Measurements from ENCODE around the gene TUBE1. TPM values are rescaled to one million over a fixed set of nuclear protein-coding genes. Genes with fewer than 3 reads are reported as not detected.
"Not testable (repeated sequence)": the region's sequence is repeated elsewhere in the genome, so short reads cannot be mapped to it uniquely, and the experiment has no call there.

Gene TUBE1
- total and polyA plus RNA-seq, 2 experiments from 2014 or later, result 41.5 to 42.7 TPM

- Histone ChIP-seq H3K9me3 (ENCODE audit: low read depth) (no peaks in the 10 kb centered on the region), H3K4me2 (ENCODE audit: unreplicated experiment) (no peak overlapping the region), H4K20me1 (ENCODE audit: insufficient read depth) (no peaks in the 10 kb centered on the region), H3K4me1 (ENCODE audit: insufficient read depth) (peaks cover 24% of the 10 kb centered on the region), H3F3A (ENCODE audit: insufficient read depth) (peaks cover 14% of the 10 kb centered on the region), H3K9me2 (ENCODE audit: insufficient read depth) (no peaks in the 10 kb centered on the region), H3K4me3 (no peak overlapping the region), H2AFZ (no peak overlapping the region), H3K36me3 (ENCODE audit: low read depth) (no peaks in the 10 kb centered on the region), H3K27me3 (replicated peaks; ENCODE audit: insufficient read depth) (no peaks in the 10 kb centered on the region), H3K27ac (no peak overlapping the region), H3K9ac (no peak overlapping the region), H3K79me2 (ENCODE audit: insufficient read depth) (no peaks in the 10 kb centered on the region)
- in situ Hi-C loops (cut with MboI), result loop anchor here (10.0 kb wide), 1 partner anchor 334 kb away; no protein-coding TSS in a partner anchor
- TF ChIP-seq EZH2 (IDR thresholded peaks at IDR 0.05; ENCODE audit: insufficient read depth, poor library complexity, severe bottlenecking), result no peak
- peak; percentile 71 for DNase-seq
- WGBS, 2 experiments (ENCODE audit: low coverage in 1 of 2, low lambda C conversion rate in 2 of 2, missing lambda C conversion rate in 2 of 2), result 72 to 75% methylated on average over 6 of the region's 6 CpGs
Measured at GRCh38 chr6:112049026-112049799, 38.1 kb downstream of the TUBE1 start.

DNA sequence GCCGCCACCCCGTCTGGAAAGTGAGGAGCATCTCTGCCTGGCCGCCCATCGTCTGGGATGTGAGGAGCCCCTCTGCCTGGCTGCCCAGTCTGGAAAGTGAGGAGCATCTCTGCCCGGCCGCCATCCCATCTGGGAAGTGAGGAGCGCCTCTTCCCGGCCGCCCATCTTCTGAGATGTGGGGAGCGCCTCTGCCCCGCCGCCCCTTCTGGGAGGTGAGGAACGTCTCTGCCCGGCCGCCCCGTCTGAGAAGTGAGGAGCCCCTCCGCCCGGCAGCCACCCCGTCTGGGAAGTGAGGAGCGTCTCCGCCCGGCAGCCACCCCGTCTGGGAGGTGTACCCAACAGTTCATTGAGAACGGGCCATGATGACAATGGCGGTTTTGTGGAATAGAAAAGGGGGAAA lies 39.8 kb downstream of the TUBE1 start:
- not testable (repeated sequence) for H3K9me2 ChIP-seq (ENCODE audit: insufficient read depth); H2AFZ ChIP-seq; H3K27me3 ChIP-seq (replicated peaks; ENCODE audit: insufficient read depth); H3K4me3 ChIP-seq; H3K9ac ChIP-seq; H3K36me3 ChIP-seq (ENCODE audit: low read depth); H3K79me2 ChIP-seq (ENCODE audit: insufficient read depth); H3K4me2 ChIP-seq (ENCODE audit: unreplicated experiment); H4K20me1 ChIP-seq (ENCODE audit: insufficient read depth); DNase-seq; H3K9me3 ChIP-seq (ENCODE audit: low read depth); H3K27ac ChIP-seq
- H3K4me1 ChIP-seq (ENCODE audit: insufficient read depth), result peaks cover 33% of the 10 kb centered on the region
- H3F3A ChIP-seq (ENCODE audit: insufficient read depth), result peaks cover 27% of the 10 kb centered on the region
- 94 to 98% methylated on average over 8 to 24 of the region's 25 CpGs for WGBS, 2 experiments (ENCODE audit: low coverage in 1 of 2, low lambda C conversion rate in 2 of 2, missing lambda C conversion rate in 2 of 2)
- in situ Hi-C loops (cut with MboI), result loop anchor here (10.0 kb wide), 1 partner anchor 333 kb away; no protein-coding TSS in a partner anchor

GRCh38 chr6:112044856-112045255 lies 42.4 kb downstream of the TUBE1 start:
- 0% methylated on average over 3 of the region's 3 CpGs for WGBS, 2 experiments (ENCODE audit: low coverage in 1 of 2, low lambda C conversion rate in 2 of 2, missing lambda C conversion rate in 2 of 2)
- Histone ChIP-seq H3K36me3 (ENCODE audit: low read depth) (no peaks in the 10 kb centered on the region), H3K27ac (peak overlapping the region; percentile 99), H3K4me1 (ENCODE audit: insufficient read depth) (peaks cover 57% of the 10 kb centered on the region), H3K79me2 (ENCODE audit: insufficient read depth) (no peaks in the 10 kb centered on the region), H3K9me2 (ENCODE audit: insufficient read depth) (no peaks in the 10 kb centered on the region), H2AFZ (no peak overlapping the region), H3K9me3 (ENCODE audit: low read depth) (no peaks in the 10 kb centered on the region), H4K20me1 (ENCODE audit: insufficient read depth) (no peaks in the 10 kb centered on the region), H3K4me2 (ENCODE audit: unreplicated experiment) (peak overlapping the region; percentile 93), H3F3A (ENCODE audit: insufficient read depth) (peaks cover 51% of the 10 kb centered on the region), H3K27me3 (replicated peaks; ENCODE audit: insufficient read depth) (no peaks in the 10 kb centered on the region), H3K4me3 (peak overlapping the region; percentile 16; the same call in 1 of the 2 replicates), H3K9ac (peak overlapping the region; percentile 98)
- DNase-seq, result peak; percentile 95
- in situ Hi-C loops (cut with MboI), result loop anchor here (10.0 kb wide), 1 partner anchor 330 kb away; no protein-coding TSS in a partner anchor
- TF ChIP-seq EZH2phosphoT487 (IDR thresholded peaks at IDR 0.05; ENCODE audit: insufficient read depth, low read depth) (peak; percentile 68; the same call in 1 of the 2 replicates), EZH2 (IDR thresholded peaks at IDR 0.05; ENCODE audit: insufficient read depth, poor library complexity, severe bottlenecking) (no peak)

- DNase-seq, result peak; percentile 20
- in situ Hi-C loops (cut with MboI), result loop anchor here (10.0 kb wide), 1 partner anchor 329 kb away; no protein-coding TSS in a partner anchor
- WGBS, 2 experiments (ENCODE audit: low coverage in 1 of 2, low lambda C conversion rate in 2 of 2, missing lambda C conversion rate in 2 of 2), result 66% methylated on average over 8 of the region's 8 CpGs
- H3K27me3 ChIP-seq (replicated peaks; ENCODE audit: insufficient read depth), result no peaks in the 10 kb centered on the region
- H4K20me1 ChIP-seq (ENCODE audit: insufficient read depth), result no peaks in the 10 kb centered on the region
- no peak overlapping the region for H2AFZ ChIP-seq
- no peaks in the 10 kb centered on the region for H3K9me3 ChIP-seq (ENCODE audit: low read depth)
- H3K9me2 ChIP-seq (ENCODE audit: insufficient read depth), result no peaks in the 10 kb centered on the region
- H3F3A ChIP-seq (ENCODE audit: insufficient read depth), result peaks cover 58% of the 10 kb centered on the region
- H3K79me2 ChIP-seq (ENCODE audit: insufficient read depth), result no peaks in the 10 kb centered on the region
- TF ChIP-seq EZH2 (IDR thresholded peaks at IDR 0.05; ENCODE audit: insufficient read depth, poor library complexity, severe bottlenecking) (no peak), EZH2phosphoT487 (IDR thresholded peaks at IDR 0.05; ENCODE audit: insufficient read depth, low read depth) (no peak)
- H3K4me1 ChIP-seq (ENCODE audit: insufficient read depth), result peaks cover 63% of the 10 kb centered on the region
- peak overlapping the region; percentile 98 for H3K9ac ChIP-seq
- no peaks in the 10 kb centered on the region for H3K36me3 ChIP-seq (ENCODE audit: low read depth)
- peak overlapping the region; percentile 93 for H3K4me2 ChIP-seq (ENCODE audit: unreplicated experiment)
- H3K27ac ChIP-seq, result peak overlapping the region; percentile 99
- no peak overlapping the region for H3K4me3 ChIP-seq
Measured at GRCh38 chr6:112044196-112044595, 43.1 kb downstream of the TUBE1 start.
